ENCODE results near the gene GPC6.

The GPC6 gene

GRCh38 chr13:94270556-94270955, 1043.9 kb downstream of the GPC6 start:
- H3K4me3 ChIP-seq (replicated peaks; ENCODE audit: low read depth, low read length) = no peak overlapping the region
- no peak for TF ChIP-seq CTCF (IDR thresholded peaks at IDR 0.05; ENCODE audit: low read length, missing control alignments)
- no peak for DNase-seq (ENCODE audit: low read depth)

GRCh38 chr13:94272038-94272437, 1045.4 kb downstream of the GPC6 start:
- DNase-seq (ENCODE audit: low read depth) = no peak
- no peak overlapping the region for H3K4me3 ChIP-seq (replicated peaks; ENCODE audit: low read depth, low read length)
- no peak for TF ChIP-seq CTCF (IDR thresholded peaks at IDR 0.05; ENCODE audit: low read length, missing control alignments)

GRCh38 chr13:94280349-94280748, 1053.7 kb downstream of the GPC6 start:
- DNase-seq (ENCODE audit: low read depth) = no peak
- H3K4me3 ChIP-seq (replicated peaks; ENCODE audit: low read depth, low read length) = no peak overlapping the region
- TF ChIP-seq CTCF (IDR thresholded peaks at IDR 0.05; ENCODE audit: low read length, missing control alignments) = no peak

GRCh38 chr13:94280845-94281244, 1054.2 kb downstream of the GPC6 start:
- no peak for TF ChIP-seq CTCF (IDR thresholded peaks at IDR 0.05; ENCODE audit: low read length, missing control alignments)
- DNase-seq (ENCODE audit: low read depth) = no peak
- H3K4me3 ChIP-seq (replicated peaks; ENCODE audit: low read depth, low read length) = no peak overlapping the region

GRCh38 chr13:94286581-94286980, 1060.0 kb downstream of the GPC6 start:
- DNase-seq (ENCODE audit: low read depth) = no peak
- H3K4me3 ChIP-seq (replicated peaks; ENCODE audit: low read depth, low read length) = no peak overlapping the region
- TF ChIP-seq CTCF (IDR thresholded peaks at IDR 0.05; ENCODE audit: low read length, missing control alignments) = no peak

GRCh38 chr13:94291631-94292322, 1065.2 kb downstream of the GPC6 start:
- no peak for DNase-seq (ENCODE audit: low read depth)
- H3K4me3 ChIP-seq (replicated peaks; ENCODE audit: low read depth, low read length) = no peak overlapping the region
- no peak for TF ChIP-seq CTCF (IDR thresholded peaks at IDR 0.05; ENCODE audit: low read length, missing control alignments)

GRCh38 chr13:94292323-94292640, 1065.7 kb downstream of the GPC6 start:
- no peak for DNase-seq (ENCODE audit: low read depth)
- no peak for TF ChIP-seq CTCF (IDR thresholded peaks at IDR 0.05; ENCODE audit: low read length, missing control alignments)
- no peak overlapping the region for H3K4me3 ChIP-seq (replicated peaks; ENCODE audit: low read depth, low read length)
